TTC549 (cell line): ENCODE data around the gene FBXO2.

Experiments used
- FAIRE-seq: peaks from 2 replicates; lab custom pipeline; 2012; peaks lifted over from hg19 to GRCh38; lab: Jason Lieb, UNC

The FBXO2 gene, protein sequence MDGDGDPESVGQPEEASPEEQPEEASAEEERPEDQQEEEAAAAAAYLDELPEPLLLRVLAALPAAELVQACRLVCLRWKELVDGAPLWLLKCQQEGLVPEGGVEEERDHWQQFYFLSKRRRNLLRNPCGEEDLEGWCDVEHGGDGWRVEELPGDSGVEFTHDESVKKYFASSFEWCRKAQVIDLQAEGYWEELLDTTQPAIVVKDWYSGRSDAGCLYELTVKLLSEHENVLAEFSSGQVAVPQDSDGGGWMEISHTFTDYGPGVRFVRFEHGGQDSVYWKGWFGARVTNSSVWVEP

DNA sequence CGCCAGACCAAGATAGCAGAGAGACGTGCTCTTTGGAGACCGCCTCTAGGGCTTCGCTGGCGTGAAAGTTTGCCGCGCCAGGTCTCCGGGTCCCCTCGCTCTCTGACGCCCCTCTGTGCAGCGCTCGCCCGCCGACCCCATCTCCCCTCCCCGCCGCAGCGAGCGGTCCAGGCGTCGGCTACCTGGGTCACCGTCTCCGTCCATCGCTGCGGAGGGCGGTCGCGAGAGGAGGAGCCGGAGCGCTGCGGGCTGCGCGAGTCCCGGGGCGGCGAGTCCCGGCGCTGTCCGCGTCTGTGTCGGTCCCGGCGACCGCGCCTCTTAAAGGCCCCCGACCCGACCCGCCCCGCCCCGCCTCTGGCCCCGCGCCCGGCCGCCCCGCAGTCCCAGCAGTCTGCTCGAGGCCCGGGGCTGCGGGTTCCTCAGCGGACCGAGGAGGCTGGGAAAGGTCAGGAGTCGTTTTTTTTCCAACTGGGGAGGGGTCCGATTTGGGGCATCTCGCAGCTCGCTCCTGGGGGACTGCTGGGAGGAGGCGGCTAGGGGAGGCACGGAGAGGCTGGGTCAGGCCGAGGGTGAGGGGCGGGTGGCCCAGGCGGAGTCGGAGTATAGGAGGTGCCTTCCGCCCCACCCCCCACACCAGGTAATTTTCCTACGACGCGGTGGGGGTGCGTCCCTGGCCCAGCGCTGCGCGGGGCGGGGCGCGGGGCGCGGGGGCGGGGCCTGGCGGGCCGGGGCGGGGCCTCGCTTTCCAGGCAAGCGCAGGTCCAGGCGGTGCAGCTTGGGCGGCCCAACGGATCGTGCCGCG lies at the start of gene FBXO2, which contains the start of gene FBXO44:
Gene FBXO2, minus strand, starts transcription at position 293 of the 802 bp plus-strand sequence. Its CDS starts 89 bp downstream, at position 204.
Gene FBXO44, plus strand, starts transcription at position 741 of the 802 bp plus-strand sequence. CDS start 959 bp downstream, outside the sequence.
- FAIRE-seq: no peak

DNA sequence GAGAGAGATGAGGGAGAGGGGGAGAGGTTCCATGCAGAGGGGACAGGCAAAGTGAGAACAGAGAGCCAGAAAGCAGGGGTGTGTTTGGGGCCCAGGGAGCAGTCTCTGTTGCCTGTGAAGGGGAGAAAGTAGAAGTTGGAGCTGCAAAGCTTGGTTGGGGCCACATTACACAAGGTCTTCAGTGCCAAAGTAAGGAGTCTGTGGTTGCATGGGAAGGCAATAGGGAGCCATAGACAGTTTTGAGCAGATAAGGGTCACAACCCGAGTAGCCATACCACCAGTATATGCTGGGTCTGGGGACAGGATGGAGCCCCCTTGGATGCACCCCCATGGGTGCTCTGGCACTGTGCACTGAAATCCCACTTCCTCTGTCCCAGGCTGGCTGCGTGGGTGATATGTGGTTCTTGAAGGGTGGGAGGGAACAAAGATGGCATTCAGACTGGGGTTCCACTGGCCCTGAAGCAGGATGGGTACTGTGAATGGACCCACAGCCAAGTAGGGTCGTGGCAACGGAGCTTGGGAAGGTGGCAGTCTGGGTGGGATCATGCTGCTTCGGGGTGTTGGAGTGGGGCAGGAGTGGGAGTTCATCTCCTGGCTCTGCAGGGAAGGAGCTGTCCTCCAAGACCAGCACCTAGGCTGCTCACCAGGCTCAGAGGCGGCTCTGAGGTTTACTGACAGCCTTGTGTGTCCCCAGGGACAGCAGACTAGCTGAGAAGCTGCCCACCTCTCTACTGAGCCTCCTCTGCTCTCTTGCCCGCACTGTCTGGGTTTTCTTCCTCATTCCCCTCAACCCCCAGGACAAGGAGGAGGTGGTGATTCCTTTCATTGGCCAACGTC lies 49.3 kb upstream of the FBXO2 start:
- FAIRE-seq: no peak

DNA sequence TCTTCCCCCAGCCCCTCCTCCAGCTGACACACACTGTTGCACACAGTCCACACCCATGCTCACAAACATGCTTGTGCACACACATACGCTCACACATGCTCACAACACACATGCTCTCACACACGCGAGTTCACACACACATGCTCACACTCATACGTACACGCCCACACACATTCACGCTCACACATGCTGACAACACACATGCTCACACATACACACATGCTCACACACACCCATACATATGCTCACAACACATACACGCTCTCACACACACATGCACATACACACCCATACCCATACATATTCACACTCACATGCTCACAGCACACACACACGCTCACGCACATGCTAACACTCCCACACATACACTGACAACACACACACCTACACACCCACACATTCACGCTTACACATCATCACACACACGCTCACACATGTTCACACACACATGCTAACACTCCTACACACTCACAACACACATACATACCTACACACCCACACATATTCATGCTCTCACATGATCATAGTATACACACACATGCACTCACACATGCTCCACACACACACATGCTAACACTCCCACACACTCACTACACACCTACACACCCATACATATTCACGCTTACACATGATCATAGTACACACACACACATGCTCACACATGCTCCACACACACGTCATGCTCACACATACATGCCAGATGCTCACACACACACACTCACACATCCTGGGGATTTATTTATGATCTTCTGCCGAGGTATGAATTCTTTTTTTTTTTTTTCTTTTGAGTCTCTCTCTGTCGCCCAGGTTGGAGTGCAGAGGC lies 48.0 kb upstream of the FBXO2 start:
- no peak for FAIRE-seq

DNA sequence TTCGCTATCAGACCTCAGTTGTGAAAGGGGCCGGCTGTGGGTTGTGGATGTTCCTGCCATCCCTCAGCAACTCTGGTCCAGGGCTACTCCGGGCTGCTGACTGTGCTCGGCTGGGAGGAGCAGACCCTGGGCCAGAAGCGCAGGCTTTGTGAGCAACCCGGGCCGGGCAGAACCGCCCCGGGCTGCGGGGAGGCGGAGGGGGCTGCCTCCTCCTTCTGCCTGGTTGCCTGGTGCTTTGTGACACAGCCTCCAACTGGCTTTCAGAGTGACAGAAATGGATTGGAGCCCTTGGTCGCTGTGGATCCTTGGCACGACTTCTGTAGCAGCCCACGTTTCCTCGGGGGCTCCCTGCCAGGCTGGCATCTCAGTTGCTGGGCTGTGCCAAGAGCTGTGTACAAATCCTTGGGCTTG lies 47.3 kb upstream of the FBXO2 start:
- FAIRE-seq: no peak

DNA sequence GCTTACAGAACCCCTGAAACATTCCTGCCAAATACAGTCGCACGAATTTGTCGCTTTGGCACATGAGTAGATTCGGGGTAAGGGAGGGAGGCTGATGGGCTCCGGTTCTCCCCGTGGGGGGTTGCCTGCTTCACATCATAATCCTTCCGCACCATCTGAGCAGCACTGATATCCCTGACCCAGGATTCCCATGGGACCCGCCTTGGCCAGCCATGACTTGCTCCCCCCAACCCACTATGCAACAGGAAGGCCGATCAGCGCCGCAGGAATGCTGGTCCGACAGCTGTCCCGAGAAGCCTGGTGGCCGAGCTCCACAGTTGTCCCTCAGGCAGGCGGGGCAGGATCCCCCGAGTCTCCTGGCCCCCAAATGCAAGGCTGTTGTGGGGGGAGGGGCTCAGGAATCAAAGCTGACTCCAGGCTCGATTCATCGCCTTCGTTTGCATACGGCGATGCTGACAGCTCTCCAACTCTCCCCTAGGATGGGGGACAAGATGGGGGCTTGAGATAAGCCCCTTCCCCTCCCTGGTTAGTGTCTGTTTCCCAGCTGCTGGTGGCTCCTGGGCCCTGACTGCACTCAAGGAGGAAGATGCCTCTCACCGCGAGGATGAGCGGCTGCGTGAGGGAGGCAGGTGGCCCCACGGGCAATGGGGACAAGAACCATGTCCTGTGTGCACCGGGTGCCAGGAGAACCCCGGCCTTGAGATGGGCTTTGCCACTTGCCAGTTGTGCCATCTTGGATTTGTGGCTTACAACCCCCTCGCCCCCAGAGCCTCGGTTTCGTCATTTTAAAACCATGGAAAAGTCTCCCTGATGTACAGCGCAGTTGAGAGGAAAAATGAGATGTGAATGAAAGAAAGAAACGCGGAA lies 46.6 kb upstream of the FBXO2 start:
- FAIRE-seq: no peak

DNA sequence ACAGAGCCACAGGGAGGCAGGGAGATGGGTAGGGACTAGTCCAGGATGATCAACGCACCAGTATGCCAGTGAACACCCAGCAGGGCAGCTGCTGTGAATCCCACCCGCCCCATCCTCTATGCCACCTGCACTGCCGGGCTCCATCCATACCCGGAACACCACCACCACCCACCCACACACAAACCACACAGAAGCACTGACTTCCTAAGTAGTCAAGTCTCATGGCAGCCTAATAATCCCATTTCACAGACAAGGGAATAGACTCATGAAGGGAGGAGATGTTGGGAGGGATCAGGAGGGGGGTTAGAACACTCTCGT lies 43.6 kb upstream of the FBXO2 start:
- no peak for FAIRE-seq

DNA sequence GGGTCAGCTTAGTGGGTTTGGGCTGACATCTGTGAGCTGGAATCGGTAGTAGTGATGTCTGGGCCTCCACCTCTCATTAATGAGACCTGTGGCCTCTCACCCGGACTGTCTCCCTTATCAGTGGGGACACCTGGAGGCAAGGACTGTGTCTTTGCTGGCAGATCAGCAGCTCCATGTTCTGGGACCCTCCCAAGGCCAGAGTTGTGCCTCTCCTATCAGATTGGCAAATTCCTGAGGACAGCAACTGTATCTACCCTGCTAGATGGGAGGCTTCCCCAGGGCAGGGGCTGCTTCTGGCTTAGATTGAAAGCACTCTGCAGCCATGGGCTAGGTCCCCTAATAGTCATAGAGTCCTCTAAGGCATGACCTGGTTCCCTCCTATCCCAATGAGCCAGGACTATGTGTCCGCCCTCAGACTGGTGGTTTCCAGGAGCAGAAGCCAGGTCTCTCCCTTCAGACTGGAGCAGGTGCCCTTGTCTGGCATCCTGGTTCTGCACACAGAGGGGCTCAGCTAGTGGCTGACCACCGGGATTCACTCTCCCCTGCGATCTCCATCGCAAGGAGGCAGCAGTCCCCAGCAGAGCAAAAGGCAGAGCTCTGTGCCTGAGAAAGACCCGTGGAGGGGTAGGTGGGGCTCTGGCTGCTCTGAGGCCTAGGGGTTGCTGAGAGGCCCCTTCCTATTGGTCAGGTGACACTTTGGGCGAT lies 43.1 kb upstream of the FBXO2 start:
- no peak for FAIRE-seq

DNA sequence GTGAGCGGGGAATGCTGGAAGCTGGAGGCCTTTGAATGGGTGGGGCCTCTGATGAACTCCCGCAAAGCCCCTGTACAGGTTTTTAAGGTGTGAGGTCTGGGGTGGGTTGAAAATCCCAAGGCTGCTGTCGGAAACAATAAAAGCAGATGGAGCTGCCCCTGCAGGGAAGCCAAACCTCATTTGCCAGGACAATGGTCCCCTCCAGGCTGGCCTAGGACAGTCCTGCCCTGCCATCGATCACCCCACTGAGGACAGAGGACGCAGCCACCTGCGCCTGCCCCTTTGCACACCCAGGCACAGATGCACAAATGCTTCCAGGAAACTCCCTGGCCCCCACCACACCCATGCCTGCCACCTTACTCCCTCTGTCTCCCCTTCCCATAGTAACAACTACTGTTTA lies 41.6 kb upstream of the FBXO2 start:
- FAIRE-seq: no peak

DNA sequence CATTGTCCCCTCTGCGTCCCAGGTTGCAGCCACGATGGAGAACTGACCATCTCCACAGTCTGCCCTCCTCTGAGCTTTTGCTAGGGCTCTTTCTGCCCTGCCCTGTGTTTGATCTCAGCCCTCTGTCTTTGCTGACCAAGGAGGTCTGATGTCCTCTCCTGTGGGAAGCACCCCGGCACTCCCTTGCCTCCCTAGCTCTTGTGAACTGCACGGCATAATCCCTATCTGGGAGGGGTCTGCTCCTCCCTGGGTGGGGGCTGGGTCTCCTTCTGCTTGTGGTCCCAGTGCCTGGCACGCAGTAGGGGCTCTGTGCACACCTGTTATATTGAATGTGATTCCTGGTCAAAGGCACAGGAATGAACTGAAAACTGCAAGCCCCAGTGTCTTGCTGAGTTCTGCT lies 39.7 kb upstream of the FBXO2 start:
- FAIRE-seq: no peak

DNA sequence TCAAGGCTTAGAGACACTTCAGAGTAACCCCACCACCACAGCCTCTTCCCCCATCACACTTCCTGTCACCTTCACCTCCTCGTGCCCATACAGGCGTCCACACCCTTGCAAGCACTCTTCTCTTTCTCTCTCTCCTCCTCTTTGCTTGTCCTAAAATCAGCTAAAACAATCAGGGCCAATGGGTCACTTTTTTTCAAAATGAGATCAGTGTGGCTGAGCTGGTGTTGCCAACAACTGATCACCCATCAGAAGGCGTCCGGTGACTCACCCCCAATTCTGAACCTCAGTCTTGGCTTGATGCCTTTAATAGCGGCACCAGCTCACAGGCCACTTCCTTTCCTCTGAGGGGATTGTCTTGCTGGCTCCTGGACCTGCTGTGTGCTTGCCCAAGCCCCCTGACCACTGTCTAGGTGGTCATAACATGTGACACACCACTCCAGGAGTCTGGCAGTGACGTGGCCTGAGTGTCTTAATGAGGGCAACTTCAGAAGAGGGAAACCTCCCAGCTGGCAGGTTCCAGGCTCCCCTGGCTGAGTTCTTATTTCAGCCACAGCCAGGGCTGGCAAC lies 38.9 kb upstream of the FBXO2 start:
- FAIRE-seq: no peak

DNA sequence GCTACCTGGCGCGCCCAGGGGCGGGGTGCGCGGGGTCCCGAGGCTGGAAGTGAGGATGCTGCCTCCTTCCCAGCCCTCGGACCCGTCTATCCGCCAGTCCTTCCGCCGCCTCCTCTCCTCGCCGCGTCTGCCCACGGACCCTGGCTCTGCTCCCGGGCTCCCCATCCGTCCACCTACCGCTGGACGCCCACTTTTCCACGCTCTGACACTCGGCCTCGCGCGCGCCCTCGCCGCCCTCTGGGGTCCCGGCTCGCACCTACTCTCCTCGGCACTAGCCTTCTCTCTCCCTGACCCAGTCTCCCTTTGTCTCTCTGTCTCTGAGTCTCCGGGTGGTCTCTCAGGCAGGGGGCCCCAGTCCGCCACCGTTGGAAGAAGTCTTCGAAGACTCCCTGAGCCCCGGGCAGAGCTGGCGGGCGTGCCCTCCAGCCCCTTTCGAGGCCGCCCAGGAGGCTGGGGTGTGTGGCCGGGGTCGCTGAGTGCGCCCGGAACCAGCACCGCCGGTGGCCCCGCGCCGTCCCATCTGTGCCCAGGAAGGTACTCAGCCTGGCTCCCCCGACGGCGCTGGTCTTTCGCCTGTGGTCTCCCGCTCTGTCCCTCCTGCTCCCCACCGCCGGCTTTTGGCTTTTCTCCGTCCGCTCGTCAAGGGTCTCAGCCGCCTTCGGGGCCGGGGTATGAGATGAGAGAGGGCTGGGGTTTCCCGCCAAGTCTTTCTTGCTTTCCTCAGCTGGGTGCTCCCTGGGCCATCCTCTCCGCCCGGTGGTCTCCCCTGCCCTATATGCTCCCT lies 37.9 kb upstream of the FBXO2 start:
- no peak for FAIRE-seq

DNA sequence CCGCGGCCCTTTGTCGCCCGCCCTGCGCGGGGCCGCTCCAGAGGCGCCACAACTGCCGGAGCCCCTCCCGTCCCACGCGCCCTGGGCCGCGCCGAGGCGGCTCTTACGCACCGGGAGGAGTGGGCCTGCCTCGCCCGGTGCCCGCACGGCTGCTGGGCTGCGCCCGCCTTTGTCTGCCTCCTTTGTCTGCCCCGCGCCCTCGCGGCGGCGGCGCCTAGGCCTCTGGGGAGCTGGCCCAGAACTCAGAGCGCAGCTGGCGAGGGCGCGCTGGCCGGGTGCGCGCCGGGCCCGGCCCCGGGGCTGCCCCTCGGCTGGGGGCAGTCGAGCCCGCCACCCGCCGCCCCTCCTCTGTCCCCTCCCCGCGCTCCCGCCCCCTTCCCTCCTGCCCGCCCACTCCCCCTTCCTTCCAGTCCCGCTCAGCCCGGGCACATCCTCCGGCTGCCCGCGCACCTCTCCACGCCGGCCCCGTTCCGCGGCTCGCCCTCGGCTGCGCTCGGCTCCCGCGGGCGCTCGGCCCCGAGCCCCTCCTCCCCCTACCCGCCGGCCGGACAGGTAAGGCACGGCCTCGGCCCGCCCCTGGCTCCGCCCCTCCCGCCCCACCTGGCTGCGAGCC lies 37.2 kb upstream of the FBXO2 start, which contains the start of gene DRAXIN:
Gene DRAXIN, plus strand, starts transcription at position 409 of the 613 bp plus-strand sequence. CDS start 14,549 bp downstream, outside the sequence.
- no peak for FAIRE-seq

DNA sequence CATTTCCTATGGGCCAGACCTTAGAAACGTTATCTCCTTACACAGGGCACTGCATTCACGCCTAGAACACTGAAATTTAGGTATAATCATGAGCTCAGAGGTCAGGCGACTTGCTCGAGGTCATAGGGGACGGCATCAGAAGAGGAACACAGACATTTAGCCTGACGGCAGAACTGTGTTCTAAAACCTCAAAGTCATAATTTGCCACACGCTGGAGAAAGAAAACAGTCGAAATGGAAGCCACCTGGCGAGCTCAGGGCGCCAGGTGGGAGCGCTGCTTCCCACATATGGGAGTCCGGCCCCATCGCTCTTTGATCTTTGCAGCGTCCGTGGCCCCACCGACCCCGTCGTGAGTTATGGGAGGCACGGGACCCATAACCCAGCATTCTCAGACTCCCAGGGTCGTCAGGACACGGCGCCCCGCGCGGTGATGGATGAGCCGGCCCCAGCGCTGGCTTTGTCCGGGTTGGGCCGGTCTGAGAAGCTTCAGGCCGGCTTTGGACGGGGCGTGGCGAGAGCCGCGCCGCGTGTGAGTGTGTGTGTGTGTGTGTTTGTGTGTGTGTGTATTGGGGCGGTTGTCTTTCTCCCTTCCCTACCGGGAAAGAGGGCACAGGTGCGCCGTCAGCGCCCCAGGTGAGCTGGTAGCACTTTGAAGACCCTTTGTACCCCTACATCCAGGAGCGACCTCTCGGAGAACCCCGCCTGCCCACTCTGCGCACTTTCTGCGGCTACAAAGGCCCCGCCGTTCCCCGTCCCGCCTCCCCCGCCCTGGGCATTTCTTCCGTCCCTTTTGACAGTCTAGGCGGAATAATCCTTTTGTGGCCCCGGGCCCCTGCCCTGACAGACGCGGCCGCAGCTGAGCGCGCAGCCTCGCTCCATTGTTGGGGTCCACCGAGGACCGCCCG lies 36.4 kb upstream of the FBXO2 start:
- FAIRE-seq: no peak

DNA sequence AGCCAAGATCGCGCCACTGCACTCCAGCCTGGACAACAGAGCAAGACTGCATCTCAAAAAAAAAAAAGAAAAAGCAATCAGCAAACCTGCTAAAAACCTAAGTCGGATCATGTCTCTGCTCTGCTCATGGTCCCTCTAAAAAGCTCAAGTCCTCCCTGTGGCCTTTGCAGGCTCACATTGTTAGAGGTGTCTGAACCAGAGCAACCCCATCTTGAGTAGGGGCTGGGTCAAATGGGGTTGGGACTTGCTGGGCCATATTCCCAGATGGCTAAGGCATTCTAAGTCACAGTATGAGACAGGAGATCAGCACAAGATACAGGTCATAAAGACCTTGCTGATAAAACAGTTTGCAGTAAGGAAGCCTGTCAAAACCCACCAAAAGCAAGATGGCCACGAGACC lies 34.3 kb upstream of the FBXO2 start:
- no peak for FAIRE-seq

DNA sequence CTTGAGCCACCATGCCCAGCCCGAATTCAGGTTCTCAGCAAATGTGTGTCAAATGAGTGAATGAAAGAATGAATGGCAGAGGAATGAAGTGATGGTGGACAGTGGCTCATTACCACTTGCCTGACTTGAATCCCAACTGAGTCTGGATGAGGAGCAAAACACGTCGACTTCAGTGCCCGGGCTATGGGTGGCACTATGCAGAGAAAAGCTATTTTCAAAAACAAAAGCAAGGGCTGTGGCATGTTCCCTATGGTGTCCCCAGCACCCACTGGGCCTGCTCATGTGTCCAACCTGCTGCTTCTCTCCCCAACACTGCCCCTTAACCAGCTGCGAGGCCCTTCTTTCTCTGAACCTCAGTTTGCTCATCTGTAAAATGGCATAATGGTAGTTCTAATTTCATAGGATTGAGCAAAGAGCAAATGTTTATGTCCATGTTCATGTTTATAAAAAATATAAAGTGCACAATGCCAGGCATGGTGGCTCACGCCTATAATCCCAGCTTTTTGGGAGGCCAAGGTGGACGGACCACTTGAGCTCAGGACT lies 31.1 kb upstream of the FBXO2 start:
- no peak for FAIRE-seq

DNA sequence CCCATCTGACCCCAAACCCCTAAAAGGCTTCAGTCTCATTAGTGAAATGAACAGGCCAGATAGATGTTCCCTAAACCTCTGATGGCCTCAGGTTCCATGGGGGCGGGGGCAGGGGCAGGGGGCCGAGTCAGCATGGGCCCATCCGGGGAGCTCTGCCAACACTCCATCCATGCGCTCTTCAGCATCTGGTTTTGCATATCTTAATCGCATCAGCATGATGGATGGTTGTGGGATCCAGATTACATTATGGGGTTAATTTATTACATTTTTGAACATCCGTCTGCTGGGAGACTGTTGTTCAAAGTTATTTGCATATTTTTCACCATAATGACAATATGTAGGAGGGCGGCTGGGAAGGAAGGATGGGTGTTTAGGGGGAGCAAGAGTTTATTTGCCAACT lies 29.8 kb upstream of the FBXO2 start:
- FAIRE-seq: no peak

DNA sequence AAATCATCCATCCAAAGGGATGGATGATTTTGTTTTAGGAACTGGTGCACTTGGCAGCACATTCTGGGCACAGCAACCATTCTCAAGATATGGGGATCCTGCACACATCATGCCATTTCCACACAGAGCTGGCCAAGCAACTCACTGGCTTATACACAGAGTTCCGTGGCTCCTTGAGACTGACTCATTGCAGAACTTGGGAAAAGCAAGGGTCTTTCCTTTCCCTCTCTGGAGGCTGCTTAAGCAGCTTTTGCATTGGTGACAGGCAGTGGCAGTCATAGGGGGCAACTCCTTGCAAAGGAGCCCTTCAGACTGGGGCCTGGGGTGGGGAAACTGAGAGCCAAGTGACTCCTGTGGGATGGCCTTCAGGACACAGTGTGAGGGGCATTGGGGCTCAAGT lies 28.6 kb upstream of the FBXO2 start:
- no peak for FAIRE-seq
